ENCODE results near the gene PIK3CD.

PIK3CD gene

GRCh38 chr1:9689971-9690381 is 38.4 kb downstream of the PIK3CD start:
- no peak for TF ChIP-seq CTCF (IDR thresholded peaks at IDR 0.05; ENCODE audit: low read length)
- TF ChIP-seq EZH2 (IDR thresholded peaks at IDR 0.05; ENCODE audit: borderline replicate concordance, low read length) = no peak
- Histone ChIP-seq H2AFZ (ENCODE audit: low read length) (no peak overlapping the region), H3K4me3 (ENCODE audit: low read depth, low read length, poor library complexity, severe bottlenecking) (peak overlapping the region; percentile 53), H3K9me3 (ENCODE audit: low read length) (no peaks in the 10 kb centered on the region), H3K9me2 (ENCODE audit: low read depth, low read length) (no peaks in the 10 kb centered on the region), H3K27me3 (ENCODE audit: insufficient read depth, low read length) (no peaks in the 10 kb centered on the region), H3K27ac (ENCODE audit: low read depth, low read length, poor library complexity, severe bottlenecking) (no peak overlapping the region), H3K79me2 (ENCODE audit: insufficient read depth, low read length) (no peaks in the 10 kb centered on the region), H3K36me3 (ENCODE audit: insufficient read depth, low read length) (peaks cover 4% of the 10 kb centered on the region; the same call in 1 of the 2 replicates), H3K4me1 (ENCODE audit: insufficient read depth, low read length, severe bottlenecking) (peaks cover 49% of the 10 kb centered on the region), H3F3A (ENCODE audit: insufficient read depth, low read length) (no peaks in the 10 kb centered on the region; the same call in 1 of the 2 replicates), H4K20me1 (ENCODE audit: insufficient read depth, low read length) (no peaks in the 10 kb centered on the region), H3K9ac (ENCODE audit: low read length) (peak overlapping the region; percentile 36; the same call in 1 of the 2 replicates), H3K4me2 (ENCODE audit: low read length) (peak overlapping the region; percentile 63)

DNA sequence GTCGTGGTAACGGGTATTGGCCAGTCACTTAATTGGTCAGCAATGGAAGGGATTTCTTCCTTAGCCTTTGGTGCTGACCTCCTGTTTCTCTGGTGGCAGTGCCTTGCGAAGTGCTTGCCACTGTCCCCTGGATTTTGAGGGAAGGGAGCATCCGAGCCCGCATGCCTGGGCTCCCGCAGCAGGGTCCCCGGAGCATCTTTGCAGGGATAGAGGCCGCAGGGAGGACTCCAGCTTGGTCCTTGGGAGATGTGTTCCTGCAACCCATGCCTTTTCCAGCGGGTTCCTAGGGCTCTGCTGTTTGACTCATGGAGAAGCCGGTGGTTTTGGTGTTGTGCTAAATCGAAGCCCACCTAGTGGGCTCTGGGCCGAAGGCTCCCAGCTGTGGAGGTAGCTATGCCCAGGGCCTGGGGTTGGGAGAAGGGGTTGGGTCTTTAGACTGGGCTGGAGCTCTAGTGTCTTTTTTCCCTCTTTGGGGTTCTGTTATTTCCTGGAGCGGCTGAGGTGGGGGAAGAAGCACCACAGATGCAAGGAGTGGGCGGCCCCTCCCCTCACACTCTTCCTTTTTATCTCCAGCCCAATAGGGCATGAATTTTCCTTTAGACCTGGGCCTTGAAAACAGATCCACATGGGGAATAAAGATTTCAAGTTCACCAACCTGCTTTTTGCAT is 39.0 kb downstream of the PIK3CD start:
- Histone ChIP-seq H3K27me3 (ENCODE audit: insufficient read depth, low read length) (no peaks in the 10 kb centered on the region), H3K9ac (ENCODE audit: low read length) (no peak overlapping the region), H3K27ac (ENCODE audit: low read depth, low read length, poor library complexity, severe bottlenecking) (no peak overlapping the region), H3K36me3 (ENCODE audit: insufficient read depth, low read length) (peaks cover 4% of the 10 kb centered on the region; the same call in 1 of the 2 replicates), H3F3A (ENCODE audit: insufficient read depth, low read length) (no peaks in the 10 kb centered on the region; the same call in 1 of the 2 replicates), H3K9me2 (ENCODE audit: low read depth, low read length) (no peaks in the 10 kb centered on the region), H2AFZ (ENCODE audit: low read length) (no peak overlapping the region), H3K4me1 (ENCODE audit: insufficient read depth, low read length, severe bottlenecking) (peaks cover 43% of the 10 kb centered on the region), H3K9me3 (ENCODE audit: low read length) (no peaks in the 10 kb centered on the region), H3K79me2 (ENCODE audit: insufficient read depth, low read length) (no peaks in the 10 kb centered on the region), H3K4me3 (ENCODE audit: low read depth, low read length, poor library complexity, severe bottlenecking) (peak overlapping the region; percentile 53), H3K4me2 (ENCODE audit: low read length) (no peak overlapping the region; the same call in 1 of the 2 replicates), H4K20me1 (ENCODE audit: insufficient read depth, low read length) (no peaks in the 10 kb centered on the region)
- TF ChIP-seq EZH2 (IDR thresholded peaks at IDR 0.05; ENCODE audit: borderline replicate concordance, low read length) (no peak), CTCF (IDR thresholded peaks at IDR 0.05; ENCODE audit: low read length) (no peak)

DNA sequence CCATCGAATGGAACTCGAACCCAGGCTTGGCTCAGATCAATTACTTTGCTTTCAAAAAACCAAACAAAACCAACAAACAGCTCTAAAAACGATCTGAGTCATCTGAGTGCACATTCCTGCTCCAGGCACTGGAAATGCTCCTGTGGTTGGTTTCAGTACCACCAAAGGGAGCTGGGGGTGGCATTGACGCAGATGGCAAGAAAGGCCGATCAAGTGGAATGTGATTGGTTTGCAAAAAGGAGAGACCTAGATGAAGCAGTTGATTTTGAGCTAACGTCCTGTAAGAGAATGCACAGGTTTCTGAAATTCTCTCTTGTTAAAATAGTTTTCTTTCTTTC is 39.5 kb downstream of the PIK3CD start:
- Histone ChIP-seq H3K27ac (ENCODE audit: low read depth, low read length, poor library complexity, severe bottlenecking) (no peak overlapping the region), H3K36me3 (ENCODE audit: insufficient read depth, low read length) (peaks cover 4% of the 10 kb centered on the region; the same call in 1 of the 2 replicates)

More for the DNA sequence above, 39.5 kb downstream of the PIK3CD start:
- TF ChIP-seq CTCF (IDR thresholded peaks at IDR 0.05; ENCODE audit: low read length) (no peak), EZH2 (IDR thresholded peaks at IDR 0.05; ENCODE audit: borderline replicate concordance, low read length) (no peak)
- no peak overlapping the region for H3K4me2 ChIP-seq (ENCODE audit: low read length)
- no peaks in the 10 kb centered on the region for H3K9me3 ChIP-seq (ENCODE audit: low read length)
- no peaks in the 10 kb centered on the region for H3K9me2 ChIP-seq (ENCODE audit: low read depth, low read length)
- H3K79me2 ChIP-seq (ENCODE audit: insufficient read depth, low read length) = no peaks in the 10 kb centered on the region
- no peak overlapping the region for H2AFZ ChIP-seq (ENCODE audit: low read length)
- no peaks in the 10 kb centered on the region; the same call in 1 of the 2 replicates for H3F3A ChIP-seq (ENCODE audit: insufficient read depth, low read length)
- peaks cover 38% of the 10 kb centered on the region for H3K4me1 ChIP-seq (ENCODE audit: insufficient read depth, low read length, severe bottlenecking)
- no peaks in the 10 kb centered on the region for H4K20me1 ChIP-seq (ENCODE audit: insufficient read depth, low read length)
- H3K27me3 ChIP-seq (ENCODE audit: insufficient read depth, low read length) = no peaks in the 10 kb centered on the region
- H3K9ac ChIP-seq (ENCODE audit: low read length) = no peak overlapping the region
- no peak overlapping the region for H3K4me3 ChIP-seq (ENCODE audit: low read depth, low read length, poor library complexity, severe bottlenecking)

Data from OCI-LY1 (cell line).